ENCODE results near the gene RELT. TPM values are rescaled to one million over a fixed set of nuclear protein-coding genes. Genes with fewer than 3 reads are reported as not detected.
A peak's percentile ranks its signal among the peaks of the same experiment; 100 is the strongest.

The RELT gene
- total and polyA plus RNA-seq, 2 experiments from 2014 or later: 2.0 to 6.3 TPM

- no peak for TF ChIP-seq REST (IDR thresholded peaks at IDR 0.05; ENCODE audit: unreplicated experiment)
- TF ChIP-seq JUNB (IDR thresholded peaks at IDR 0.05; ENCODE audit: unreplicated experiment): no peak
- no peak for TF ChIP-seq EZH2phosphoT487 (IDR thresholded peaks at IDR 0.05; ENCODE audit: unreplicated experiment)
Observed at GRCh38 chr11:73392108-73393010, 16.2 kb downstream of the RELT start (continued).

GRCh38 chr11:73393011-73393380, 16.8 kb downstream of the RELT start:
- Histone ChIP-seq H3K4me2 (no peak overlapping the region), H2AFZ (no peak overlapping the region), H3K27ac (ENCODE audit: low read depth) (no peak overlapping the region), H3K4me1 (ENCODE audit: insufficient read depth) (no peaks in the 10 kb centered on the region), H4K20me1 (replicated peaks; ENCODE audit: insufficient read depth) (no peaks in the 10 kb centered on the region; the same call in 1 of the 2 replicates), H3K4me3 (no peak overlapping the region), H3K27me3 (ENCODE audit: insufficient read depth) (no peaks in the 10 kb centered on the region), H3K79me2 (replicated peaks; ENCODE audit: insufficient read depth) (no peaks in the 10 kb centered on the region), H3F3A (replicated peaks; ENCODE audit: low read depth) (no peaks in the 10 kb centered on the region), H3K9me2 (ENCODE audit: insufficient read depth) (no peaks in the 10 kb centered on the region), H3K36me3 (ENCODE audit: insufficient read depth) (no peaks in the 10 kb centered on the region)
- Mint-ChIP-seq H3K4me3 (no peak overlapping the region), H3K4me1 (peaks cover 8% of the 10 kb centered on the region), H3K36me3 (ENCODE audit: low read depth) (no peaks in the 10 kb centered on the region; the same call in 2 of the 3 replicates), H3K9me3 (no peaks in the 10 kb centered on the region; the same call in 2 of the 3 replicates), H3K27me3 (ENCODE audit: insufficient read depth, low read depth, poor library complexity) (peaks cover 12% of the 10 kb centered on the region), H3K27ac (peak overlapping the region; percentile 85; the same call in 1 of the 2 replicates)
- ATAC-seq (no peak), DNase-seq (ENCODE audit: low spot score) (no peak)
- no peak for TF ChIP-seq STAT1 (IDR thresholded peaks at IDR 0.05; ENCODE audit: unreplicated experiment)
- no peak for TF ChIP-seq POLR2AphosphoS5 (IDR thresholded peaks at IDR 0.05; ENCODE audit: low read depth)
- TF ChIP-seq ZNF114 (CRISPR knock-in tag; IDR thresholded peaks at IDR 0.05): no peak
- no peak for TF ChIP-seq EZH2 (IDR thresholded peaks at IDR 0.05; ENCODE audit: low read depth, unreplicated experiment)
- TF ChIP-seq NANOG (IDR thresholded peaks at IDR 0.05; ENCODE audit: borderline replicate concordance): no peak
- no peak for TF ChIP-seq CTCF (conservative IDR thresholded peaks at IDR 0.05; ENCODE audit: low read depth in 2 of 2)
- no peak for TF ChIP-seq ETS1 (IDR thresholded peaks at IDR 0.05)
- no peak for TF ChIP-seq JUNB (IDR thresholded peaks at IDR 0.05; ENCODE audit: unreplicated experiment)
- TF ChIP-seq CREB1 (CRISPR knock-in tag; IDR thresholded peaks at IDR 0.05; ENCODE audit: low read depth): no peak
- TF ChIP-seq ZNF462 (CRISPR knock-in tag; IDR thresholded peaks at IDR 0.05): no peak

All from GM23338 (cell line).